DOHH2 (cell line): ENCODE data around the gene ENDOD1.

ENCODE experiments used
- EZH2phosphoT487 ChIP-seq: fragments of 200-600 bp; sonication (generic); IDR thresholded peaks from 2 replicates; pipeline ENCODE4 v1.6.1; 2017; ENCODE audit warnings: borderline replicate concordance, mild to moderate bottlenecking, antibody characterized with exemption, low read length, moderate library complexity, mixed read lengths
- TF ChIP-seq, protein P1 (sequence below): fragments of 200-600 bp; sonication (generic); IDR thresholded peaks from one replicate; pipeline ENCODE4 v1.5.1; 2014; ENCODE audit warnings: antibody characterized with exemption, mild to moderate bottlenecking, low read depth, low read length; ENCODE audit not compliant: poor library complexity, severe bottlenecking

DNA sequence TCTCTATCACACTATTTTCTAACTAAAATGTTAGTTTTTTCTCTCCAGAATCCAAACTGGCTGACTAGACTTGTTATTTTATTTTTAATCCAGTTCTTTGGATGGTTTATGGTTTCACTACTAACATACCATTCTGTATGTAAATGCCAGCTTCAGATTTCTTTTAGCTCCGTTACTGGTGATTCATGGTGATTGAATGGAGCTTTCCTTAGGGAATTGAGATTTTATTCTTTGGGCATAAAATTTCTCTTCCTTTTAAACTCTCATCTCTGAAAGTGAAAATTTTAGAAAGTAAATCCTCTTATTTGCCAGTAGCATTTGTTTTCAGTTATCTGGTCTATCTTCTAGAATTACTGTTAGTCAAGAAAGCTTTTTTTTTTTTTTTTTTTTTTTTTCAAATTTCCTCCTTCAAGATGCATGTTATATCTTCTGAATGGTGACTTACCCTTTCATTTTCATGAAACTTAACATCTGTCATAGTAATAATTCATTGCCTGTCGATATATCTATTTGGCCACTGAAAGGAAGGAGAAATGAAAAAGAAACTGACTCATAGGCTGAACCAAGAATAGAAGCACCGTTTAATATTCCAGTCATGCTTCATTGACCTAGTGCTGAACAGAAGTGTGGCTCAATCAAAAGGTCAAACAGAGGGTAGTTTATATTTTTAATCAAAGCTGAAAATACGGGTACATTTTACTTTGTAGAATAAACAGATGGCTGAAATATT, 6.4 kb downstream of the ENDOD1 start:
- TF ChIP-seq, protein P1, sequence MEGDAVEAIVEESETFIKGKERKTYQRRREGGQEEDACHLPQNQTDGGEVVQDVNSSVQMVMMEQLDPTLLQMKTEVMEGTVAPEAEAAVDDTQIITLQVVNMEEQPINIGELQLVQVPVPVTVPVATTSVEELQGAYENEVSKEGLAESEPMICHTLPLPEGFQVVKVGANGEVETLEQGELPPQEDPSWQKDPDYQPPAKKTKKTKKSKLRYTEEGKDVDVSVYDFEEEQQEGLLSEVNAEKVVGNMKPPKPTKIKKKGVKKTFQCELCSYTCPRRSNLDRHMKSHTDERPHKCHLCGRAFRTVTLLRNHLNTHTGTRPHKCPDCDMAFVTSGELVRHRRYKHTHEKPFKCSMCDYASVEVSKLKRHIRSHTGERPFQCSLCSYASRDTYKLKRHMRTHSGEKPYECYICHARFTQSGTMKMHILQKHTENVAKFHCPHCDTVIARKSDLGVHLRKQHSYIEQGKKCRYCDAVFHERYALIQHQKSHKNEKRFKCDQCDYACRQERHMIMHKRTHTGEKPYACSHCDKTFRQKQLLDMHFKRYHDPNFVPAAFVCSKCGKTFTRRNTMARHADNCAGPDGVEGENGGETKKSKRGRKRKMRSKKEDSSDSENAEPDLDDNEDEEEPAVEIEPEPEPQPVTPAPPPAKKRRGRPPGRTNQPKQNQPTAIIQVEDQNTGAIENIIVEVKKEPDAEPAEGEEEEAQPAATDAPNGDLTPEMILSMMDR: no peak
- no peak for TF ChIP-seq EZH2phosphoT487
